Measurements from ENCODE around the gene ST8SIA5. TPM values are rescaled to one million over a fixed set of nuclear protein-coding genes. Genes with fewer than 3 reads are reported as not detected.

ST8SIA5 gene
- total and polyA plus RNA-seq, 2 experiments from 2014 or later = 3.3 to 4.8 TPM

- TF ChIP-seq CTCF (conservative IDR thresholded peaks at IDR 0.05; ENCODE audit: low read depth in 2 of 2) = no peak
- TF ChIP-seq CREB1 (CRISPR knock-in tag; IDR thresholded peaks at IDR 0.05; ENCODE audit: low read depth) = no peak
- TF ChIP-seq STAT1 (IDR thresholded peaks at IDR 0.05; ENCODE audit: unreplicated experiment) = no peak
- TF ChIP-seq EZH2phosphoT487 (IDR thresholded peaks at IDR 0.05; ENCODE audit: unreplicated experiment) = no peak
- no peak for TF ChIP-seq ZNF331 (CRISPR knock-in tag; IDR thresholded peaks at IDR 0.05; ENCODE audit: low read depth)
- no peak for TF ChIP-seq NANOG (IDR thresholded peaks at IDR 0.05; ENCODE audit: borderline replicate concordance)
- TF ChIP-seq REST (IDR thresholded peaks at IDR 0.05; ENCODE audit: unreplicated experiment) = no peak
These were observed 3.0 kb upstream of the ST8SIA5 start (continued) for GRCh38 chr18:46759890-46760289.

GRCh38 chr18:46756025-46756558 lies 761 bp downstream of the ST8SIA5 start:
- TF ChIP-seq ZNF331 (CRISPR knock-in tag; IDR thresholded peaks at IDR 0.05; ENCODE audit: low read depth) = no peak
- no peak for TF ChIP-seq ZNF114 (CRISPR knock-in tag; IDR thresholded peaks at IDR 0.05)
- peak; percentile 57 for TF ChIP-seq EZH2 (IDR thresholded peaks at IDR 0.05; ENCODE audit: low read depth, unreplicated experiment)
- H2AFZ ChIP-seq = peak overlapping the region; percentile 100
- H3K79me2 ChIP-seq (replicated peaks; ENCODE audit: insufficient read depth) = no peaks in the 10 kb centered on the region
- Mint-ChIP-seq H3K27me3 (ENCODE audit: insufficient read depth, low read depth, poor library complexity) (peaks cover 47% of the 10 kb centered on the region), H3K4me1 (peaks cover 23% of the 10 kb centered on the region), H3K36me3 (ENCODE audit: low read depth) (no peaks in the 10 kb centered on the region), H3K27ac (no peak overlapping the region), H3K9me3 (no peaks in the 10 kb centered on the region), H3K4me3 (peak overlapping the region; percentile 60)
- peak overlapping the region; percentile 98 for H3K4me2 ChIP-seq
- no peak overlapping the region for H3K27ac ChIP-seq (ENCODE audit: low read depth)
- H3F3A ChIP-seq (replicated peaks; ENCODE audit: low read depth) = peaks cover 15% of the 10 kb centered on the region; the same call in 1 of the 2 replicates
- H4K20me1 ChIP-seq (replicated peaks; ENCODE audit: insufficient read depth) = no peaks in the 10 kb centered on the region; the same call in 1 of the 2 replicates
- peaks cover 17% of the 10 kb centered on the region for H3K4me1 ChIP-seq (ENCODE audit: insufficient read depth)
- H3K36me3 ChIP-seq (ENCODE audit: insufficient read depth) = no peaks in the 10 kb centered on the region
- H3K4me3 ChIP-seq = peak overlapping the region; percentile 82
- peaks cover 60% of the 10 kb centered on the region for H3K27me3 ChIP-seq (ENCODE audit: insufficient read depth)
- ATAC-seq = peak; percentile 23
- peak; percentile 55 for DNase-seq (ENCODE audit: low spot score)
- no peaks in the 10 kb centered on the region for H3K9me2 ChIP-seq (ENCODE audit: insufficient read depth)
